T-helper 9 cell (primary cell): ENCODE results near the gene CIAO2B.
"Not testable (repeated sequence)": the region's sequence is repeated elsewhere in the genome, so short reads cannot be mapped to it uniquely, and the experiment has no call there.

Experiments used
- DNase-seq: peaks from one replicate; pipeline ENCODE4 v3.0.0-alpha.2; 2020

The CIAO2B gene

GRCh38 chr16:66903544-66904427 is 30.4 kb downstream of the CIAO2B start:
- no peak for DNase-seq

GRCh38 chr16:66902648-66903543 is 31.3 kb downstream of the CIAO2B start:
- no peak for DNase-seq

- DNase-seq: no peak
Measured at GRCh38 chr16:66901626-66902025, 32.6 kb downstream of the CIAO2B start.

- no peak for DNase-seq
Measured at GRCh38 chr16:66900721-66901441, 33.3 kb downstream of the CIAO2B start.

- DNase-seq: no peak
Measured at GRCh38 chr16:66899945-66900710, 34.1 kb downstream of the CIAO2B start.

- no peak for DNase-seq
Measured at GRCh38 chr16:66899310-66899944, 34.8 kb downstream of the CIAO2B start.

GRCh38 chr16:66898933-66899309 is 35.3 kb downstream of the CIAO2B start:
- no peak for DNase-seq

GRCh38 chr16:66898207-66898606 is 36.0 kb downstream of the CIAO2B start:
- no peak for DNase-seq

GRCh38 chr16:66896682-66897081 is 37.5 kb downstream of the CIAO2B start:
- DNase-seq: not testable (repeated sequence)

- no peak for DNase-seq
Measured at GRCh38 chr16:66895999-66896398, 38.2 kb downstream of the CIAO2B start.

GRCh38 chr16:66895689-66895979 is 38.6 kb downstream of the CIAO2B start:
- no peak for DNase-seq

- DNase-seq: peak; percentile 32
Measured at GRCh38 chr16:66894948-66895688, 39.1 kb downstream of the CIAO2B start.

- DNase-seq: no peak
Measured at GRCh38 chr16:66894055-66894454, 40.1 kb downstream of the CIAO2B start.

GRCh38 chr16:66891797-66892196 is 42.4 kb downstream of the CIAO2B start:
- no peak for DNase-seq

GRCh38 chr16:66891360-66891759 is 42.8 kb downstream of the CIAO2B start:
- DNase-seq: no peak

GRCh38 chr16:66890799-66891198 is 43.4 kb downstream of the CIAO2B start:
- DNase-seq: no peak

GRCh38 chr16:66889622-66890021 is 44.6 kb downstream of the CIAO2B start:
- DNase-seq: no peak

- DNase-seq: no peak
Measured at GRCh38 chr16:66888647-66889615, 45.3 kb downstream of the CIAO2B start.

- no peak for DNase-seq
Measured at GRCh38 chr16:66886914-66887313, 47.3 kb downstream of the CIAO2B start.

- DNase-seq: no peak
Measured at GRCh38 chr16:66886321-66886720, 47.9 kb downstream of the CIAO2B start.
